ENCODE data around the gene TRPV5. TPM values are rescaled to one million over a fixed set of nuclear protein-coding genes. Genes with fewer than 3 reads are reported as not detected.

Gene TRPV5
- total and polyA plus RNA-seq, 2 donors (not counting 1 experiment from before 2014, with no cell fraction given), result not detected

- H3K4me1 ChIP-seq (ENCODE audit: control insufficient read depth, extremely low read depth, insufficient read depth, low read length), result no peaks in the 10 kb centered on the region
- H3K36me3 ChIP-seq (ENCODE audit: control insufficient read depth, insufficient read depth, low read length), result no peaks in the 10 kb centered on the region
- H4K20me1 ChIP-seq (ENCODE audit: control insufficient read depth, extremely low read depth, insufficient read depth, low read length), result no peaks in the 10 kb centered on the region
- no peak overlapping the region for H3K27ac ChIP-seq (ENCODE audit: insufficient read depth, low read length)
- H3K9me3 ChIP-seq (ENCODE audit: control insufficient read depth, insufficient read depth, low read depth, low read length), result no peaks in the 10 kb centered on the region
- TF ChIP-seq EZH2 (IDR thresholded peaks at IDR 0.05; ENCODE audit: low read length, missing control alignments), result no peak
- TF ChIP-seq, protein P1, sequence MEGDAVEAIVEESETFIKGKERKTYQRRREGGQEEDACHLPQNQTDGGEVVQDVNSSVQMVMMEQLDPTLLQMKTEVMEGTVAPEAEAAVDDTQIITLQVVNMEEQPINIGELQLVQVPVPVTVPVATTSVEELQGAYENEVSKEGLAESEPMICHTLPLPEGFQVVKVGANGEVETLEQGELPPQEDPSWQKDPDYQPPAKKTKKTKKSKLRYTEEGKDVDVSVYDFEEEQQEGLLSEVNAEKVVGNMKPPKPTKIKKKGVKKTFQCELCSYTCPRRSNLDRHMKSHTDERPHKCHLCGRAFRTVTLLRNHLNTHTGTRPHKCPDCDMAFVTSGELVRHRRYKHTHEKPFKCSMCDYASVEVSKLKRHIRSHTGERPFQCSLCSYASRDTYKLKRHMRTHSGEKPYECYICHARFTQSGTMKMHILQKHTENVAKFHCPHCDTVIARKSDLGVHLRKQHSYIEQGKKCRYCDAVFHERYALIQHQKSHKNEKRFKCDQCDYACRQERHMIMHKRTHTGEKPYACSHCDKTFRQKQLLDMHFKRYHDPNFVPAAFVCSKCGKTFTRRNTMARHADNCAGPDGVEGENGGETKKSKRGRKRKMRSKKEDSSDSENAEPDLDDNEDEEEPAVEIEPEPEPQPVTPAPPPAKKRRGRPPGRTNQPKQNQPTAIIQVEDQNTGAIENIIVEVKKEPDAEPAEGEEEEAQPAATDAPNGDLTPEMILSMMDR (conservative IDR thresholded peaks at IDR 0.05 in 1 of 2, IDR thresholded peaks at IDR 0.05 in 1 of 2; ENCODE audit: low read depth in 1 of 2, low read length in 2 of 2), result no peak
- H3K27me3 ChIP-seq (ENCODE audit: control insufficient read depth, insufficient read depth, low read length), result no peaks in the 10 kb centered on the region
- no peaks in the 10 kb centered on the region for H3K79me2 ChIP-seq (ENCODE audit: control insufficient read depth, insufficient read depth, low read length)
- no peak for DNase-seq (ENCODE audit: low read depth in 2 of 2)
- no peak overlapping the region for H3K4me3 ChIP-seq (replicated peaks in 1 of 4; ENCODE audit: control extremely low read depth in 1 of 4, insufficient read depth in 1 of 4, low read depth in 3 of 4, low read length in 4 of 4)
- H3K9ac ChIP-seq (ENCODE audit: insufficient read depth, low read length), result no peak overlapping the region
- no peak overlapping the region for H3K4me2 ChIP-seq (ENCODE audit: extremely low read depth, insufficient read depth, low read length)
- H2AFZ ChIP-seq (ENCODE audit: low read length), result no peak overlapping the region
Measured at GRCh38 chr7:142961595-142961972, 28.0 kb upstream of the TRPV5 start.

- Histone ChIP-seq H3K4me1 (ENCODE audit: control insufficient read depth, extremely low read depth, insufficient read depth, low read length) (no peaks in the 10 kb centered on the region), H3K9me3 (ENCODE audit: control insufficient read depth, insufficient read depth, low read depth, low read length) (no peaks in the 10 kb centered on the region), H3K4me2 (ENCODE audit: extremely low read depth, insufficient read depth, low read length) (no peak overlapping the region), H4K20me1 (ENCODE audit: control insufficient read depth, extremely low read depth, insufficient read depth, low read length) (no peaks in the 10 kb centered on the region), H2AFZ (ENCODE audit: low read length) (no peak overlapping the region), H3K27ac (ENCODE audit: insufficient read depth, low read length) (no peak overlapping the region), H3K4me3 (replicated peaks in 1 of 4; ENCODE audit: control extremely low read depth in 1 of 4, insufficient read depth in 1 of 4, low read depth in 3 of 4, low read length in 4 of 4) (no peak overlapping the region), H3K9ac (ENCODE audit: insufficient read depth, low read length) (no peak overlapping the region), H3K79me2 (ENCODE audit: control insufficient read depth, insufficient read depth, low read length) (no peaks in the 10 kb centered on the region), H3K27me3 (ENCODE audit: control insufficient read depth, insufficient read depth, low read length) (no peaks in the 10 kb centered on the region), H3K36me3 (ENCODE audit: control insufficient read depth, insufficient read depth, low read length) (no peaks in the 10 kb centered on the region)
- TF ChIP-seq, protein P1 (conservative IDR thresholded peaks at IDR 0.05 in 1 of 2, IDR thresholded peaks at IDR 0.05 in 1 of 2; ENCODE audit: low read depth in 1 of 2, low read length in 2 of 2), result no peak
- no peak for TF ChIP-seq EZH2 (IDR thresholded peaks at IDR 0.05; ENCODE audit: low read length, missing control alignments)
- no peak for DNase-seq (ENCODE audit: low read depth in 2 of 2)
Measured at GRCh38 chr7:142960955-142961512, 27.5 kb upstream of the TRPV5 start.

DNA sequence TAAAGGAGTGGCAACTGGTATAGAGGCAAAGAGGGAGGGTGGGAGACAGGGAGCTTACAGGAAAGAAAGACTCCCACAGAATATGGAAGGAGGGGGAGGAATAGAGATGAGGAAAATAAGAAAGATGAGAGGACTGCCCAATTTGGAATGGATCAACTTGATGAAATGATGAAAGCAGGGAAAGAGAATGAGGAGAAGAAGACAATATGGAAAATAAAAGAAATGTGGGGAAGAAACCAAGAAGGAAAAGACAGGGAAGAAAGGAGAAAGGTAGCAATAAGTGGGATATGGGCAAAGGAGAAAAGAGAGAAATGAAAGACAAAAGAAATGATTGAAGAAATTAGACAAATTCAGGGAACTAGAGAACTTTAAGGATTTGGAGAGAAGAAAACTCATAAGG lies 25.7 kb upstream of the TRPV5 start:
- no peak overlapping the region for H2AFZ ChIP-seq (ENCODE audit: low read length)

More for the DNA sequence above, 25.7 kb upstream of the TRPV5 start:
- no peaks in the 10 kb centered on the region for H3K27me3 ChIP-seq (ENCODE audit: control insufficient read depth, insufficient read depth, low read length)
- H3K9me3 ChIP-seq (ENCODE audit: control insufficient read depth, insufficient read depth, low read depth, low read length), result no peaks in the 10 kb centered on the region
- no peak for DNase-seq (ENCODE audit: low read depth in 2 of 2)
- no peak overlapping the region for H3K4me3 ChIP-seq (replicated peaks in 1 of 4; ENCODE audit: control extremely low read depth in 1 of 4, insufficient read depth in 1 of 4, low read depth in 3 of 4, low read length in 4 of 4)
- no peak overlapping the region for H3K9ac ChIP-seq (ENCODE audit: insufficient read depth, low read length)
- H3K79me2 ChIP-seq (ENCODE audit: control insufficient read depth, insufficient read depth, low read length), result no peaks in the 10 kb centered on the region
- no peaks in the 10 kb centered on the region for H4K20me1 ChIP-seq (ENCODE audit: control insufficient read depth, extremely low read depth, insufficient read depth, low read length)
- no peaks in the 10 kb centered on the region for H3K36me3 ChIP-seq (ENCODE audit: control insufficient read depth, insufficient read depth, low read length)
- no peak for TF ChIP-seq EZH2 (IDR thresholded peaks at IDR 0.05; ENCODE audit: low read length, missing control alignments)
- TF ChIP-seq, protein P1 (conservative IDR thresholded peaks at IDR 0.05 in 1 of 2, IDR thresholded peaks at IDR 0.05 in 1 of 2; ENCODE audit: low read depth in 1 of 2, low read length in 2 of 2), result no peak
- no peak overlapping the region for H3K27ac ChIP-seq (ENCODE audit: insufficient read depth, low read length)
- H3K4me2 ChIP-seq (ENCODE audit: extremely low read depth, insufficient read depth, low read length), result no peak overlapping the region
- H3K4me1 ChIP-seq (ENCODE audit: control insufficient read depth, extremely low read depth, insufficient read depth, low read length), result no peaks in the 10 kb centered on the region

All from fibroblast of lung (primary cell).